ENCODE measurements around the gene P3H2.
A peak's percentile ranks its signal among the peaks of the same experiment; 100 is the strongest.

The P3H2 gene

DNA sequence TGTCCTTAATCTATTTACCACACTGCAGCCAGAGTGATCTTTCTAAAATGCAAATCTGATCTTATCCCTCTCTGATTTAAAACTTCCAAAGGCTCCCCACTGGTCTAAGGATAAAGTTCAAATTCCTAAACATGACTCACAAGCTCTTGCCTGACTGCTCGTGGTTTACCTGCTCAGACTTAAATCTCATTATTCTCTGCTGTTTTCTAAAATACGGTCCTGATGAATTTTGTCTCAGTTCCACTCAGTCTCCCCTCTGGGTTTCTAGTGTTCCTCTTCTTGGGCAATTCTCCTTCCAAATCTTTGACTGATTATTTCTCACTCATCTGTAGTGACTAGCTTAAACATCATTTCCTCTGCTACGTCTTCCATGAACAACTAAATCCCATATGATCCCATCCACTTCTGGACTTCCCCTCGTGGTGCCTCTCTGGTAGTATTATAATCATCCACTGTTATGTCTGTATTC lies 108.3 kb downstream of the P3H2 start:
- Histone ChIP-seq H3K27me3 (ENCODE audit: control insufficient read depth, insufficient read depth, low read length) (no peaks in the 10 kb centered on the region), H3K9me3 (ENCODE audit: control insufficient read depth, low read depth, low read length) (no peaks in the 10 kb centered on the region), H3K4me3 (ENCODE audit: low read length) (peak overlapping the region; percentile 20), H3K36me3 (ENCODE audit: control insufficient read depth, low read depth, low read length) (no peaks in the 10 kb centered on the region), H3K27ac (ENCODE audit: low read length) (peak overlapping the region; percentile 81), H3K4me1 (ENCODE audit: control insufficient read depth, low read depth, low read length) (peaks cover 55% of the 10 kb centered on the region), H3K9ac (ENCODE audit: low read length) (peak overlapping the region; percentile 40)

DNA sequence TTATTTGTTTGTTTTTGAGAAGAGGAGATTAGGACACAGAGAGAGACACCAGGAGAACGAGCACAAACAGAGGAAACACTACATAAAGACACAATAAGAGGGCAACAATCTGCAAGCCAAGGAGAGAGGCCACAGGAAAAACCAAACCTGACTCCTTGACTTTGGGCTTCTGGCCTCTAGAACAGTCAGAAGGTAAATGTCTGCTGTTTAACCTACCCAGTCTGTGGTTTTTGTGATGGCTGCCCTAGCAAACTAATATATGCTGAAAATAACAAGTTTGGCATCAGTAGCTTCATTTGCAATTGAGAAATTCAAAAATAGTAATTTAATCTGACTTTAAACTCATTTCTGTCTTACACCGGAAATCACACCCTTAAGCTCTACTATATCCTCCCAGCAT lies 110.2 kb downstream of the P3H2 start:
- Histone ChIP-seq H3K27ac (ENCODE audit: low read length) (no peak overlapping the region), H3K9me3 (ENCODE audit: control insufficient read depth, low read depth, low read length) (no peaks in the 10 kb centered on the region), H3K4me3 (ENCODE audit: low read length) (no peak overlapping the region), H3K27me3 (ENCODE audit: control insufficient read depth, insufficient read depth, low read length) (no peaks in the 10 kb centered on the region), H3K4me1 (ENCODE audit: control insufficient read depth, low read depth, low read length) (peaks cover 55% of the 10 kb centered on the region), H3K9ac (ENCODE audit: low read length) (no peak overlapping the region), H3K36me3 (ENCODE audit: control insufficient read depth, low read depth, low read length) (no peaks in the 10 kb centered on the region)

DNA sequence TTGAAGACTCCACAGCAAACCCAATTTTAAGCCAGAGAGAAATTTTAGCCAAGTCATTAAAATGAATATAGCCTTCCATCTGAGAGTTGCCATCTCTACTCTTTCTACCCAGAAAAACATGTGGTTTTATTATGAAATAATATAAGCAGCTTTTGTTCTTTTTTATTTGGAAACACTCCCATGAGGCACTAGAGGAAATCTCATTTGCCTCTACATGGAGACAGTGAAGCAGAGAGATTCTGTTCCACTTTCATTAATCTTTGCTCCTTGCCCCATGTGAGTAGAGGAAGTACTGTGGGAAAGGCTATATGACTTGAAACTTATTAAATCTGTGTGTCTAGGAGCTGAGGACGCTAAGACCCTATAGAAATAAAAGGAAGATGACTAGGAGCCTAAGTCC lies 111.1 kb downstream of the P3H2 start:
- Histone ChIP-seq H3K36me3 (ENCODE audit: control insufficient read depth, low read depth, low read length) (no peaks in the 10 kb centered on the region), H3K9me3 (ENCODE audit: control insufficient read depth, low read depth, low read length) (no peaks in the 10 kb centered on the region), H3K27ac (ENCODE audit: low read length) (no peak overlapping the region), H3K4me1 (ENCODE audit: control insufficient read depth, low read depth, low read length) (peaks cover 48% of the 10 kb centered on the region), H3K9ac (ENCODE audit: low read length) (no peak overlapping the region), H3K4me3 (ENCODE audit: low read length) (no peak overlapping the region), H3K27me3 (ENCODE audit: control insufficient read depth, insufficient read depth, low read length) (no peaks in the 10 kb centered on the region)

GRCh38 chr3:190008432-190008831 lies 112.3 kb downstream of the P3H2 start:
- peaks cover 36% of the 10 kb centered on the region for H3K4me1 ChIP-seq (ENCODE audit: control insufficient read depth, low read depth, low read length)

DNA sequence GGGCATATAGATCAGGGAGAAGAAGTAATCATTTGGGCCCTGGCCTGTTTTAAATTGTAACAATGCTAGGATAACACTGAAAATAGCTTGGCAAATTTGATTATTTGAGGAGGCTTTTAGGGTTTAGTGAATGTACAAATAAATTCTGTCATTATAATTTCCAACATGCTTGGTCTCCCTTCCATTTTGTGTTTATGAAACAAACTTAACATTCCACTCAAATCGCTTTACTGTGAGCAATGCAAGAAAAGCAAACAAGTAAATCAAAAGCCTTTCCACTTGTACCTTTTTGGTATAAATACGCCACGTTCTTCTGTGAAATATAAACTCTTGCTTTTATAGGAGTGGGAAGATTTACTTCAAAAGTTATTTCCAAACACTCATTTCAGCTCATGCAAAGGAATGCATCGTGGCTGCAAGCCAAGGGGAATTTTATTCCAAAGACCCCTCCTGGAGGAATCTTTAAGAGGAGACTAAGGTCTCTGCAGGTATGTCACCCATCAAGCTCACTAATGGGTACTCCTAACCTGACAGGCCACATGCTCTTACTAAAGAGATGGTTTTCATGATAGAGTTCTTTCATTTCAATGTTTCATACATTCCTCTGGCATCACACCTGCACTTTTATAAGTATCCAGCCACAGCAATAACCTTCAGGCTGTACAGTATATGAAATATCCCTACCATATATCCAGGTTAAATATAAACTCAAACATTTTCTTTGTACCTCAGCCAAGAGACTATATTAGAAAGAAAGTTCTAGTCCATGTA lies 115.2 kb downstream of the P3H2 start:
- no peaks in the 10 kb centered on the region for H3K27me3 ChIP-seq (ENCODE audit: control insufficient read depth, insufficient read depth, low read length)
- no peak overlapping the region for H3K27ac ChIP-seq (ENCODE audit: low read length)
- H3K4me1 ChIP-seq (ENCODE audit: control insufficient read depth, low read depth, low read length) = peaks cover 25% of the 10 kb centered on the region
- no peaks in the 10 kb centered on the region for H3K36me3 ChIP-seq (ENCODE audit: control insufficient read depth, low read depth, low read length)
- no peak overlapping the region for H3K4me3 ChIP-seq (ENCODE audit: low read length)
- H3K9me3 ChIP-seq (ENCODE audit: control insufficient read depth, low read depth, low read length) = no peaks in the 10 kb centered on the region
- H3K9ac ChIP-seq (ENCODE audit: low read length) = no peak overlapping the region

More at GRCh38 chr3:190008432-190008831, 112.3 kb downstream of the P3H2 start:
- no peaks in the 10 kb centered on the region for H3K36me3 ChIP-seq (ENCODE audit: control insufficient read depth, low read depth, low read length)
- no peak overlapping the region for H3K27ac ChIP-seq (ENCODE audit: low read length)
- H3K9me3 ChIP-seq (ENCODE audit: control insufficient read depth, low read depth, low read length) = no peaks in the 10 kb centered on the region
- H3K4me3 ChIP-seq (ENCODE audit: low read length) = no peak overlapping the region
- H3K9ac ChIP-seq (ENCODE audit: low read length) = no peak overlapping the region
- no peaks in the 10 kb centered on the region for H3K27me3 ChIP-seq (ENCODE audit: control insufficient read depth, insufficient read depth, low read length)

DNA sequence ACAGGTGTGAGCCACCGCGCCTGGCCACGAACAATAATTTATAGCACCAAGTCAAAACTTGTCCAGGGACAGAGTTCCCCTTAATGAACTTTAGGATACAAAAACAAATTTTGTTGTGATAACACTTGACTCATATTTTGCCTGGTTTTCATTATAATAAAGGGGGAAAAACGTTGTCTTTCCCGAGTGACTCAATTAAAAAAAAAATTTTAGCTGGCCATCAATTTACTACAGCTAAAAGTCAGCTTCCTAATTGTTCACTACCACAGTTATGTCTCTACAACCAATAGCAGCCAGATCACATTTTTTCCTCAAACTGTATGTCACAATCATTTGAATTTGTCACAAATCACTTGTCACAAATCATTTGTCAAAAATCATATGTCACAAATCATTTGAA lies 116.0 kb downstream of the P3H2 start:
- Histone ChIP-seq H3K27me3 (ENCODE audit: control insufficient read depth, insufficient read depth, low read length) (no peaks in the 10 kb centered on the region), H3K4me3 (ENCODE audit: low read length) (no peak overlapping the region), H3K4me1 (ENCODE audit: control insufficient read depth, low read depth, low read length) (peaks cover 30% of the 10 kb centered on the region), H3K27ac (ENCODE audit: low read length) (no peak overlapping the region), H3K9me3 (ENCODE audit: control insufficient read depth, low read depth, low read length) (no peaks in the 10 kb centered on the region), H3K9ac (ENCODE audit: low read length) (no peak overlapping the region), H3K36me3 (ENCODE audit: control insufficient read depth, low read depth, low read length) (no peaks in the 10 kb centered on the region)

DNA sequence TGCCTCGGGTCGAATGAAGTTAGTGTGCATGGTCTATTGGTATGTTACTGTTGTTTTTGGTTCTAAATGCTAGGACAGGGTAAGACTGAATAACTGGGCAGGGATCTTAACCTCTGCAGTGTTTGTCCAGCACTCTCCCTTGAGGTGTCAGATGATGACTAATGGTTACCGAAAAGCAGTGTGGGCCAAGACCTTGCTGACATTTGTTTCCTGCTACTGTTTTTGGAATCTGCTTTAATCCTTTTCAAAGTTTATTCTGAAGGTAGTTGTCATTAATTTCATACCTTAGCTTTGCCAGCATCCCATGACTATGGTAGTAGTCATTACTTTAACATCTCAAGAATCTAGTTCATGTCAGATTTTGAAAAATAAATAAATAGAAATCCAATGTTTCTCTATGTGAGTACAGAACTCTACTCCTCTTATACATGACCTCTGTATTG lies 117.0 kb downstream of the P3H2 start:
- Histone ChIP-seq H3K4me3 (ENCODE audit: low read length) (no peak overlapping the region), H3K4me1 (ENCODE audit: control insufficient read depth, low read depth, low read length) (peaks cover 37% of the 10 kb centered on the region), H3K27ac (ENCODE audit: low read length) (no peak overlapping the region), H3K9ac (ENCODE audit: low read length) (no peak overlapping the region), H3K27me3 (ENCODE audit: control insufficient read depth, insufficient read depth, low read length) (no peaks in the 10 kb centered on the region), H3K9me3 (ENCODE audit: control insufficient read depth, low read depth, low read length) (no peaks in the 10 kb centered on the region), H3K36me3 (ENCODE audit: control insufficient read depth, low read depth, low read length) (no peaks in the 10 kb centered on the region)

- Histone ChIP-seq H3K9me3 (ENCODE audit: control insufficient read depth, low read depth, low read length) (no peaks in the 10 kb centered on the region), H3K27me3 (ENCODE audit: control insufficient read depth, insufficient read depth, low read length) (no peaks in the 10 kb centered on the region), H3K36me3 (ENCODE audit: control insufficient read depth, low read depth, low read length) (no peaks in the 10 kb centered on the region), H3K9ac (ENCODE audit: low read length) (no peak overlapping the region), H3K4me3 (ENCODE audit: low read length) (no peak overlapping the region), H3K4me1 (ENCODE audit: control insufficient read depth, low read depth, low read length) (peaks cover 37% of the 10 kb centered on the region), H3K27ac (ENCODE audit: low read length) (no peak overlapping the region)
Observed at GRCh38 chr3:190003068-190003467, 117.6 kb downstream of the P3H2 start.

- no peaks in the 10 kb centered on the region for H3K9me3 ChIP-seq (ENCODE audit: control insufficient read depth, low read depth, low read length)
- H3K9ac ChIP-seq (ENCODE audit: low read length) = peak overlapping the region; percentile 0
- no peaks in the 10 kb centered on the region for H3K36me3 ChIP-seq (ENCODE audit: control insufficient read depth, low read depth, low read length)
- no peak overlapping the region for H3K27ac ChIP-seq (ENCODE audit: low read length)
- H3K4me3 ChIP-seq (ENCODE audit: low read length) = peak overlapping the region; percentile 1
- peaks cover 41% of the 10 kb centered on the region for H3K4me1 ChIP-seq (ENCODE audit: control insufficient read depth, low read depth, low read length)
- no peaks in the 10 kb centered on the region for H3K27me3 ChIP-seq (ENCODE audit: control insufficient read depth, insufficient read depth, low read length)
Observed at GRCh38 chr3:190001426-190001825, 119.3 kb downstream of the P3H2 start.

DNA sequence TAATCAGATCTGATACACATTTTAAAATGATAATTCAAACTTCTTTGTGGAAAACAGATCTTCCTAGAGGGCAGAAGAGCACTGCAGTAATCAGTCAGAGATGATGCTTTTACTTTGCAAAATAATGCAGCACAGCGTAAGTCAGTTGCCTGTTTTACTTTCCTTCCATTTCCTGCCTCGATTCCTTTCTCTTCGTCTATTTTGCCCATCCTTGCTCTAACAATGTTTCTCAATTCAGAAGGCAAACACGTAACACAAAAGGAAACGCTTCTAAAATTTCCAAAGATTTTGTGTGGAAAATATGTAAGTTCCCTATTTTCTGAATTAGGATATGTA lies 119.9 kb downstream of the P3H2 start:
- no peaks in the 10 kb centered on the region for H3K36me3 ChIP-seq (ENCODE audit: control insufficient read depth, low read depth, low read length)
- H3K9ac ChIP-seq (ENCODE audit: low read length) = peak overlapping the region; percentile 0
- peaks cover 39% of the 10 kb centered on the region for H3K4me1 ChIP-seq (ENCODE audit: control insufficient read depth, low read depth, low read length)
- H3K27me3 ChIP-seq (ENCODE audit: control insufficient read depth, insufficient read depth, low read length) = no peaks in the 10 kb centered on the region
- no peaks in the 10 kb centered on the region for H3K9me3 ChIP-seq (ENCODE audit: control insufficient read depth, low read depth, low read length)
- peak overlapping the region; percentile 15 for H3K27ac ChIP-seq (ENCODE audit: low read length)
- peak overlapping the region; percentile 1 for H3K4me3 ChIP-seq (ENCODE audit: low read length)

GRCh38 chr3:190000187-190000860 lies 120.4 kb downstream of the P3H2 start:
- Histone ChIP-seq H3K27ac (ENCODE audit: low read length) (peak overlapping the region; percentile 15), H3K9me3 (ENCODE audit: control insufficient read depth, low read depth, low read length) (no peaks in the 10 kb centered on the region), H3K4me1 (ENCODE audit: control insufficient read depth, low read depth, low read length) (peaks cover 40% of the 10 kb centered on the region), H3K9ac (ENCODE audit: low read length) (no peak overlapping the region), H3K27me3 (ENCODE audit: control insufficient read depth, insufficient read depth, low read length) (no peaks in the 10 kb centered on the region), H3K4me3 (ENCODE audit: low read length) (peak overlapping the region; percentile 1), H3K36me3 (ENCODE audit: control insufficient read depth, low read depth, low read length) (no peaks in the 10 kb centered on the region)

GRCh38 chr3:189999718-190000117 lies 121.0 kb downstream of the P3H2 start:
- Histone ChIP-seq H3K9ac (ENCODE audit: low read length) (no peak overlapping the region), H3K36me3 (ENCODE audit: control insufficient read depth, low read depth, low read length) (no peaks in the 10 kb centered on the region), H3K4me1 (ENCODE audit: control insufficient read depth, low read depth, low read length) (peaks cover 44% of the 10 kb centered on the region), H3K27ac (ENCODE audit: low read length) (no peak overlapping the region), H3K27me3 (ENCODE audit: control insufficient read depth, insufficient read depth, low read length) (no peaks in the 10 kb centered on the region), H3K9me3 (ENCODE audit: control insufficient read depth, low read depth, low read length) (no peaks in the 10 kb centered on the region), H3K4me3 (ENCODE audit: low read length) (no peak overlapping the region)

All from iPS-18a (cell line).